ENCODE results near the gene MCU. TPM values are rescaled to one million over a fixed set of nuclear protein-coding genes. Genes with fewer than 3 reads are reported as not detected.

MCU gene
- total RNA-seq, 1 donor from 2014 or later: 15.4 TPM

DNA sequence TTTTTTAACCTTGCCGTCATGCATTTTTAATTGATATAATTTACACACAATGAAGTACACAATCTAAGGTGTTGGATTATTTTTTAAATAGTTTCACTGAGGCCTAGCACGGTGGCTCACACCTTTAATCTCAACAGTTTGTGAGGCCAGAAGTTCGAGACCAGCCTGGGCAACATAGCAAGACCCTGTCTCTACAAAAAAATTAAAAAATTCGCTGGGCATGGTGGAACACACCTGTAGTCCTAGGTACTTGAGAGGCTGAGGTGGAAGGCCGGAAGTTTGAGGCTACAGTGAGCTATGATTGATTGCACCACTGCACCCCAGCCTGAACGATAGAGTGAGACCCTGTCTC lies 108.8 kb downstream of the MCU start:
- DNase-seq (ENCODE audit: low spot score): no peak

DNA sequence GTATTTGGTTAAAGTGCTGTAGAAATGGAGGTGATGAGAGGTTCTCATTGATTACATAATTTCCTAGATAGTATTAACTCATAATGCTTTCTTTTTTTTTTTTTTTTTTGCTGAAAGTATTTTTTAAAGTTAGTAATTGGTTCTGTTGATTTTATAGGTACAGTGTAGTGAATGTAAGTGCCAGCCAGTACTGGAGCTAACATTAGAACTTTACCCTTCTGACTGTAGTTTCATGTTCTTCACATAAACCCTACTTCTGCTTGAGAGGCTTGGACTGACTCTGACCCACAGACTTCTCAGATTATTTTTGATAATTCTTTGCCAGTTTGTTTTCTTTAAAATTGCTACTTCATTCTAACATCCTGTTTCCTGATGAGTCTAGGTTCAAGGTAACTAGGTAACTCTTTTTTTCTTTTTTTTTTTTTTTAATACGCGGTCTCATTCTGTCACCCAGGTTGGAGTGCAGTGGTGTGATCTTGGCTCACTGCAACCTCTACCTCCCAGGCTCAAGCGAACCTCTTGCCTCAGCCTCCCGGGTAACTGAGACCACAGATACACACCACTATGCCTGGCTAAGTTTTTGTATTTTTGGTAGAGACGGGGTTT lies 109.4 kb downstream of the MCU start:
- DNase-seq (ENCODE audit: low spot score): no peak

GRCh38 chr10:72802332-72802731 lies 110.4 kb downstream of the MCU start:
- no peak for DNase-seq (ENCODE audit: low spot score)

DNA sequence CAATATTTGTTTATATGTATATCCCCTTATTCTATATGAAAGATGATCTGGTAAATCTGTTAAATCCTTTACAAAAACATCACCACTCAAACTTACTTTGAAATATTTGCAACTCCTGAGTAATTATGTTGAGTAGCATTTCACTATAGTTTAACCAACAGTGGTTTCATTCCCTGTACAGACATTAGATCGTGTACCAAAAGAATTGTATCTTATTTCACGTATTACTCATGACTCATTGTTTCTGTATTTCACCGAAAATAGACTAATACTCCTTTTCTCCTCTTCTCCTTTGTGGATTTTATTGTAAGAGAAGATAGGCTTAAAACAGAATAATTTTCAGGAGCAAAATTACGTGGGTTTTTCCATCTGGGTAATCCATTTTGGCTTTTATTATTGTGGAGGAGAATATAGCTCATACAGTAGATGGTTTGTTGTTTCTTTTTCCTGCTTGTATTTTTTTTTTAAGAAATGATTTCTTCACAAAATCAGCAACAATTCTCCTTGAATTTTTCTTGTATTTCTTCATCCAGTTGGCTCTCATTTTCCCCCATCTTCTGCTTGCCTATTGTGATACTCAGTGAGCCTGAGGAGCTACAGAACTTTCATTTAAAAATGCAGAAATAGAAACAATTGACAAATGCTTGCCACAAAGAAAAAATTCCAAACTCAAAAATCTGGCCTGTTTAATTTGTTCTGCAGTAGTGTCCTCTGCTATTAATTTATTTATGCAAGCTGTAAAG lies 111.0 kb downstream of the MCU start:
- no peak for DNase-seq (ENCODE audit: low spot score)

- no peak for DNase-seq (ENCODE audit: low spot score)
Measured at GRCh38 chr10:72808001-72808400, 116.1 kb downstream of the MCU start.

DNA sequence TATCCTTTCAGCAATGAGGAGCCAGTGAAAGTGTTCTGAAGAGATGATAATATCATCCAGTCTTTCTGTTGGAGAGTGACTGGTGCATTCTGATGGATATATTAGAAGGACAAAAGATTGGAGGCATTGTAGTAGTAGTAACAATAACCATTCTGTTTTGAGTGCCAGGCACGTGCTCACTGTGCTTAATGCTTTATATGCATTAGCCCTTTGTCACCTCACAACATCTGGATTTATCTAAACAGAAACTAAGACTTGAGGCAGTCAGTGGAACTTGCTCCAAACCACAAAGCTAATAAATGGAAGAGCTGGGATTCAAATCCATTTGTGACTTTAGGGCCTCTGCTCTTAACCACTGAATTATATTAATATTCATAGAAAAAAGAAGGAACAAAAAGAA lies 117.1 kb downstream of the MCU start:
- DNase-seq (ENCODE audit: low spot score): no peak

DNA sequence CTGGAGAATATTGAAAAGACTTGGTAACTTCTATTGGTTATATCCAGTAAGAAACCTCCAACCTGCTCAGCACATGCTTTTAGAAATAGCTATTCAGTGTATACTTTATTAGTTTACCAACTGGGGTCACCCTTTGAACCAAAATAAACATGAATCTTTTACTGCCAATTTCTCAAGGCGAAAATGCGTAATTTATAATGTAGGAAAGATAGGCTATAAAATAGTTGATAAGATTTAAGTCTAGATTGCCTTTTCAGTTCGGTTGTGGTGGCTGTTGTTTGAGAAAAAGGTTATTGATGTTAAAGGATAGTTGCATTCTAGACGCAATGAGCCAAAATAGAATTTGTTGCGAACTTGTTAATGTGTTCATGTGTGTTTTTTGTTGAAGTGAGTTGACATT lies 119.0 kb downstream of the MCU start:
- no peak for DNase-seq (ENCODE audit: low spot score)

- DNase-seq (ENCODE audit: low spot score): no peak
Measured at GRCh38 chr10:72812415-72812752, 120.4 kb downstream of the MCU start.

DNA sequence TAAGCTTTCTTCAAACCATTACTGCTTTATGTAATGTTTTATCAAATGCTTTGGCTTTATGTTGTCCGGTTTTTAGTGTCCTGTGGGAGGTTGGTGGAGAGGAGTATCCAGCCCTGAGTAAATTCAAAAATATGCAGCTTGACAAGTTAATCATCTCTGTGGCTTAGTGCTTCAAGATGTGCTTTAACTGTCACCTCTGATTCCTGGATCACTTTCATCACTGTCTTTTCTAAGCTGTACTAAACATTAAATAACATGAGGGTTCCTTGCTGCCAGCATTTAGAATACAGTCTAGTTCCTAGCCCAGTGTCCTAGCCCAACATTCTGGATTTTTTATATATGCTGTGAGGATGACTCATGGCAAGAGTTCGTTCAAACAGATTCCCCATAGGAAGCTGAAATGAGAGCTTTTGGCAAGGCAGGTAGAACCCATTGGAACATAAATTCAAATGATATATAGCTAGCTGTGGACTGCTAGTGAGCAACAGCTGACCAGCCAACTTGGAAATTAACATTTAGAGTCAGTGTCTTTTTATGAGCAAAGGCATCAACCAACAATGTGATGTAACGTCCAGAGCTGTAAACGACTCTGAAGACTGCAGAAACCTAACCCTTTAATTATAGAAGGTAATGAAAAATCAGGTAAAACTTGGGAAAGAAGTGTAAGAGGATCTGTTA lies 120.9 kb downstream of the MCU start:
- DNase-seq (ENCODE audit: low spot score): no peak

DNA sequence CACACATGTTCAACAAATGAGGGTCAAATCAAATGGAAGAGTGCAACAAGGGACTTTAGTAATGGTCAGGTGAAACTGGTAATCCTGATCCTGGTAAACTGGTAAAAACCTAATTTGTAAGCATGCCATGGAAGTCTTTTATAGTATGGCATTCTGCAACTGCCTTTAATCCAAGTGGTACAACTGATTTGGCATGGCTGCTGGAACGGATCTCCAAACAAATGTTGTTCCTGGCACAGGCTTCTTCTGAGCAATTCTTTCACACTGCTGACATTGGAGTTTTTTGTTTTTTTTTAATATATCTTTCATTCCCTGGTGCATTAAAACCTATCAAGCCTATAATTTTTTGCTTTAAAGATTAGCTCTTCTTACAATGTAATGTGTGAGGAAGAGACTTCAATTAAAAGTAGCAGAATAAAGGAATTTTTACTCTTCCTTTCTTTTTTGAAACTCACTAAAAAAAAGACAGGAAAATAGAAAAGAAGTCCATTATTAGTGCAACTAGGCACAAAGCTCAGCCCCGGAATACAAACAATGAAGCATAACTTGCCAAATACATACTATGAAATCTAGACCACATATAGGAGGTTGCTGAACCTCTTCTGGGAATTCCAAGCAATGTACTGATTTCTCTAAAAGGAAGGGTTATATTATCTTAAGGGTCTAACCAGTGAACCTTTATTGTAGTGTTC lies 122.3 kb downstream of the MCU start:
- DNase-seq (ENCODE audit: low spot score): no peak

- DNase-seq (ENCODE audit: low spot score): no peak
Measured at GRCh38 chr10:72816565-72816964, 124.6 kb downstream of the MCU start.

- DNase-seq (ENCODE audit: low spot score): no peak
Measured at GRCh38 chr10:72818076-72818475, 126.1 kb downstream of the MCU start.

DNA sequence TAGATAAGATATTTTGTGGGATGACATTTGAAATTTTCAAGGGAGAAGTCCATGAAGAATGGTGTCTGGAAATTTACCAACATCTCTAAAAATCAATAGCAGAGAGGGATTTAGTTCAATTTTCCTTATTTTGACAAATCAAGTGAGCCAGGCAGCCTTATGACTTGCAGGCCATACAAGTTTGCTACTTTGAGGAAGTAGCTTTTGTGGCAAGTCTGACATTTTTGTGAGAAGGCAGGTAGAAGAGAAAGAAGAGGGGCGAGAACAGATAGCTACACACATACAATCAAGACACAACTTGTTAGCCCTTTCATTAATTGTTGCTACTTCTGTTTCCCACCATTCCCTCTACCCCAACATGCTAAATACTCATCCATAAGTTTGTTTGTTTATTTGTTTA lies 127.1 kb downstream of the MCU start:
- no peak for DNase-seq (ENCODE audit: low spot score)

DNA sequence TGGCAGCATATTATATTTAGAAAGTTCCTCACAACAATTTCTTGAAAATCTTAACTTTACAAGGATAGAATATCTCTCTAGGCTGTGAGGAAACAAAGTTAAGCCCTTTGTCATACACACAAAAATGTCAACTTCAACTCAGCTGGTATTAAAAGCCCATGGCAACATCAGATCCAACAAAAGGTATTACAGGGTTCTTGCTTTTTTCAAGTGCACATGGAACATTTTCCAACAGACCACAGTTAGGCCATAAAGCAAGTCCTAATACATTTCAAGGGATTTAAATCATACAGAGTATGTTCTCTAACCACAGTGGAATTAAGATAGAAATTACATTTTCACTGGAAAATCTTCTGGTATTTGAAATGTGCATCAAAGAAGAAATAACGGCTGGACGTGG lies 129.7 kb downstream of the MCU start:
- no peak for DNase-seq (ENCODE audit: low spot score)

DNA sequence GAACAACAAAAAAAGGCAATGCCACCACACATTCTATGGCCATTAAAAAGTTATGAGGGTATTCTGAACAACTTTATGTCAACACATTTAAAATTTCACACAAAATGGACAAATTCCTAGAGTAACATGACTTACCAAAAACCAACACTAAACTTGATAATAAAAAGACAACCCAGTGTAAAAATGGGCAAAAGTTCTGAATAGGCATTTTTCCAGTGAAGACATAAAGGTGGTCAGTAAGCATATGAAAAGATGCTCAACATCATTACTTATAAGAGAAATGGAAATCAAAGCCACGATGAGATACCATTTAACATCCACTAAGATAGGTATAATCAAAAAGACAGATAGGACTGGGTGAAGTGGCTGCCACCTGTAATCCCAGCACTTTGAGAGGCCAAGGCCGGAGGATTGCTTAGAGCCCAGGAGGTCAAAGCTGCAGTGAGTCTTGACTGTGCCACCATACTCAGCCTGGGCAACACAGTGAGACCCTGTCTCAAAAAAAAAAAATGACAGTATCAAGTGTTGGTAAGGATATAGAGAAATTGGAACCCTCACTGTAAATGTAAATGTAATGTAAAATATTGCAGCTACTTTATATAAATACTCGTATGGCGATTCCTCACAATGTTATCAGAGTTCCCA lies 130.5 kb downstream of the MCU start:
- DNase-seq (ENCODE audit: low spot score): no peak

- DNase-seq (ENCODE audit: low spot score): no peak
Measured at GRCh38 chr10:72825163-72825562, 133.2 kb downstream of the MCU start.

- no peak for DNase-seq (ENCODE audit: low spot score)
Measured at GRCh38 chr10:72826346-72826745, 134.4 kb downstream of the MCU start.

GRCh38 chr10:72828294-72828693 lies 136.4 kb downstream of the MCU start:
- DNase-seq (ENCODE audit: low spot score): no peak

GRCh38 chr10:72830625-72831024 lies 138.7 kb downstream of the MCU start:
- no peak for DNase-seq (ENCODE audit: low spot score)

DNA sequence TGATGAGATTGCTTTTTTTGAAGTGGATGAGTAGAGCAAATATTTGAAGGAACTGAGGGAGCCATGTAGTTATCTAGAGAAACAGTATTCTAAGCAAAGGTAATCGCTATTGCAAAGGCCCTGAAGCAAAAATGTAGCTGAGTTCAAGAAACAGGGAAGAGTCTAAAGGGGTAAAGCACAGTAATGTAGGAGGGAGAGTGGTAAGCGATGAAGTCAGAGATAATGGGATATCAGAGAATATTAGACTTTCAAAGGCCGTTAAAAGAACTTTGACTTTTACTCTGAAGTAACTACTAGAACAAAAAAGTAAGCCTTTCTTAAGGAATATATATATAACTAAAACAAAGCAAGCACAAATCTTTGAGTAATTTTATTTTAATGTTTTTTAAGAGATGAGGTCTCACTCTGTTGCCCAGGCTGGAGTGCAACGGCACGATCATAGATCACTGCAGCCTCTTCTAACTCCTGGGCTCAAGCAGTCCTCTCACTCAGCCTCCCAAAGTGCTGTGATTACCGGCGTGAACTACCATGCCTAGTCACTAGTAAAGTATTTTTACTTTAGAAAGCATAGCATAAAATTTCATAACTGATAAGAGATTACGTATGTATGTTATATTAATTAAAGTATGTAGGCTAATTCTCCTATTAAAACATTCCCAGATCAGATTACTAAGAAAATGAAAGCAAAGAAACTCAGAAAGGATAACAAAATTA lies 139.9 kb downstream of the MCU start:
- DNase-seq (ENCODE audit: low spot score): no peak

DNA sequence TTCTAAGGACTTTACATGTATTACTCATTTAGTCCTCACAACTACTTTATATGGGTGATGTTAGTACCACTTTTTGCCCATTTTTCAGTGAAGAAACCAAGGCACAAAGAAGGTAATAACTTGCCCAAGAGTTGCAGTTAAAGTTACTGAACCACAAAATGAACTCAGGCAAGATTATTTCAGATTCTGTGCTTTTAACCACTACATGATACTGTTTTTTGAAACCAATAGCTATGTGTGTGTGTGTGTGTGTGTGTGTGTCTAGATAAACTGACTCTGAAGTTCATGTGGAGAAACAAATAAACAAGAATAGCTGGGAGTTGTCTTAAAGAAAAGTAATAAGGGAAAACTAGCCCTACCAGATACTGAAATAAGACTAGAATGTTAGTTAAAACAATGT lies 140.8 kb downstream of the MCU start:
- no peak for DNase-seq (ENCODE audit: low spot score)
